Measurements from ENCODE around the gene TUSC2.
"Not testable (repeated sequence)": the region's sequence is repeated elsewhere in the genome, so short reads cannot be mapped to it uniquely, and the experiment has no call there.

Gene TUSC2

GRCh38 chr3:50294089-50294488 is 33.9 kb downstream of the TUSC2 start:
- DNase-seq (ENCODE audit: low read depth) = no peak

- DNase-seq (ENCODE audit: low read depth) = no peak
These were observed 34.8 kb downstream of the TUSC2 start for GRCh38 chr3:50293079-50293801.

GRCh38 chr3:50292159-50293078 is 35.6 kb downstream of the TUSC2 start, which contains the start of gene IFRD2:
TSS of gene IFRD2 (minus strand) at chr3:50292429. CDS start at chr3:50292274, 155 bp downstream.
- peak; percentile 94 for DNase-seq (ENCODE audit: low read depth)

- no peak for DNase-seq (ENCODE audit: low read depth)
These were observed 37.8 kb downstream of the TUSC2 start for GRCh38 chr3:50290161-50290641.

- no peak for DNase-seq (ENCODE audit: low read depth)
These were observed 38.9 kb downstream of the TUSC2 start for GRCh38 chr3:50289130-50289529.

GRCh38 chr3:50288387-50289007 is 39.5 kb downstream of the TUSC2 start:
- DNase-seq (ENCODE audit: low read depth) = no peak

GRCh38 chr3:50287262-50287661 is 40.8 kb downstream of the TUSC2 start:
- no peak for DNase-seq (ENCODE audit: low read depth)

GRCh38 chr3:50286322-50287227 is 41.4 kb downstream of the TUSC2 start:
- DNase-seq (ENCODE audit: low read depth) = no peak

GRCh38 chr3:50284121-50284520 is 43.9 kb downstream of the TUSC2 start:
- DNase-seq (ENCODE audit: low read depth) = not testable (repeated sequence)

- DNase-seq (ENCODE audit: low read depth) = no peak
These were observed 48.6 kb downstream of the TUSC2 start for GRCh38 chr3:50279255-50280016.

GRCh38 chr3:50278880-50279224 is 49.2 kb downstream of the TUSC2 start, which contains the start of gene LSMEM2:
TSS of gene LSMEM2 (plus strand) at chr3:50279087. CDS start at chr3:50279114, 27 bp downstream.
- DNase-seq (ENCODE audit: low read depth) = no peak

- no peak for DNase-seq (ENCODE audit: low read depth)
These were observed 49.7 kb downstream of the TUSC2 start for GRCh38 chr3:50278123-50278879.

- no peak for DNase-seq (ENCODE audit: low read depth)
These were observed 51.3 kb downstream of the TUSC2 start for GRCh38 chr3:50276762-50277101.

- no peak for DNase-seq (ENCODE audit: low read depth)
These were observed 51.8 kb downstream of the TUSC2 start for GRCh38 chr3:50275996-50276761.

- no peak for DNase-seq (ENCODE audit: low read depth)
These were observed 52.7 kb downstream of the TUSC2 start for GRCh38 chr3:50275141-50275995.
